ENCODE results near the gene ATP10D.
"Not testable (repeated sequence)": the region's sequence is repeated elsewhere in the genome, so short reads cannot be mapped to it uniquely, and the experiment has no call there.

ATP10D gene

DNA sequence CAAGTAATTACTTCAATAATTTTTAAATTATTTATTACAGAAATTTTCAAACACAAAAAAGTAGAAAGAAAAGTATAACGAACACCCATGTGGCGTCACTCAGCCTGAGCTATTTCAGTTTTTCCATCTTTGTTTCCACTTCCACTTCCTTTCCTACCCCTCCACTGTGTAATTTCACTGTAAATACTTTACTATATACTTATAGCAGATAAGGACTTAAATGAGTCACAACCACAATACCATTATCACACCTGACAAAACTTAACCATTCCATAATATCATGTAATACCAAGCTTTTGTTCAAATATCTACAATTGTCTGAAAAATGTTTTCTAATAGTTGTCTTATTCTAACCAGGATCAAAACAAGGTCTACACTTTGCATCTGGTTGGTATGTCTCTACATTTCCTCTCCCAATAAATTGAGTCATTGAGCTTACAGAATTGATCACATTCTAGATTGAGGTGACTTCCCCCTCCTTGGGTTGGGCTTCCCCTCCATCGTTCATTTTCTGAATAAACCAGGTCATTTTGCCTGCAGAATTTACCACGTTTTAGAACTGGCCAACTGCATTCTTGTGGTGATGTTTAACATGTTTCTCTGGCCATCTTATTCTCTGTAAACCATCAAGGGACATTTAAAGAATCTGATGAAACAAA, 48.7 kb downstream of the ATP10D start:
- no peak overlapping the region for H3K27ac Mint-ChIP-seq
- H3K9me3 Mint-ChIP-seq = peaks cover 9% of the 10 kb centered on the region
- no peaks in the 10 kb centered on the region for H3K27me3 Mint-ChIP-seq
- intact Hi-C loops (cut with micrococcal nuclease) = loop anchor here (10.0 kb wide), 1 partner anchor 769 kb away; no protein-coding TSS in a partner anchor
- H3K4me1 Mint-ChIP-seq (ENCODE audit: low read depth) = peaks cover 34% of the 10 kb centered on the region
- H3K4me3 Mint-ChIP-seq = no peak overlapping the region
- peaks cover 84% of the 10 kb centered on the region for H3K36me3 Mint-ChIP-seq (ENCODE audit: low read depth)

- Mint-ChIP-seq H3K4me1 (ENCODE audit: low read depth) (peaks cover 30% of the 10 kb centered on the region), H3K36me3 (ENCODE audit: low read depth) (peaks cover 79% of the 10 kb centered on the region), H3K9me3 (no peaks in the 10 kb centered on the region), H3K27ac (no peak overlapping the region), H3K27me3 (no peaks in the 10 kb centered on the region), H3K4me3 (no peak overlapping the region)
- intact Hi-C loops (cut with micrococcal nuclease) = loop anchor here (10.0 kb wide), 1 partner anchor 770 kb away; no protein-coding TSS in a partner anchor
Observed at GRCh38 chr4:47534772-47535171, 49.7 kb downstream of the ATP10D start.

GRCh38 chr4:47535567-47536147, 50.6 kb downstream of the ATP10D start:
- Mint-ChIP-seq H3K27me3 (no peaks in the 10 kb centered on the region), H3K36me3 (ENCODE audit: low read depth) (peaks cover 75% of the 10 kb centered on the region), H3K27ac (no peak overlapping the region), H3K4me3 (no peak overlapping the region), H3K9me3 (no peaks in the 10 kb centered on the region), H3K4me1 (ENCODE audit: low read depth) (peaks cover 23% of the 10 kb centered on the region)
- intact Hi-C loops (cut with micrococcal nuclease) = loop anchor here (10.0 kb wide), 1 partner anchor 771 kb away; no protein-coding TSS in a partner anchor

- no peak overlapping the region for H3K27ac Mint-ChIP-seq
- peaks cover 11% of the 10 kb centered on the region for H3K4me1 Mint-ChIP-seq (ENCODE audit: low read depth)
- intact Hi-C loops (cut with micrococcal nuclease) = loop anchor here (10.0 kb wide), 1 partner anchor 772 kb away; no protein-coding TSS in a partner anchor
- H3K27me3 Mint-ChIP-seq = no peaks in the 10 kb centered on the region
- H3K4me3 Mint-ChIP-seq = no peak overlapping the region
- no peaks in the 10 kb centered on the region for H3K9me3 Mint-ChIP-seq
- H3K36me3 Mint-ChIP-seq (ENCODE audit: low read depth) = peaks cover 81% of the 10 kb centered on the region
Observed at GRCh38 chr4:47536966-47537365, 51.9 kb downstream of the ATP10D start.

GRCh38 chr4:47538111-47538824, 53.2 kb downstream of the ATP10D start:
- no peaks in the 10 kb centered on the region for H3K4me1 Mint-ChIP-seq (ENCODE audit: low read depth)
- H3K4me3 Mint-ChIP-seq = no peak overlapping the region
- peaks cover 76% of the 10 kb centered on the region for H3K36me3 Mint-ChIP-seq (ENCODE audit: low read depth)
- intact Hi-C loops (cut with micrococcal nuclease) = loop anchor here (10.0 kb wide), 1 partner anchor 773 kb away; no protein-coding TSS in a partner anchor
- H3K27me3 Mint-ChIP-seq = no peaks in the 10 kb centered on the region
- no peaks in the 10 kb centered on the region for H3K9me3 Mint-ChIP-seq
- H3K27ac Mint-ChIP-seq = no peak overlapping the region

DNA sequence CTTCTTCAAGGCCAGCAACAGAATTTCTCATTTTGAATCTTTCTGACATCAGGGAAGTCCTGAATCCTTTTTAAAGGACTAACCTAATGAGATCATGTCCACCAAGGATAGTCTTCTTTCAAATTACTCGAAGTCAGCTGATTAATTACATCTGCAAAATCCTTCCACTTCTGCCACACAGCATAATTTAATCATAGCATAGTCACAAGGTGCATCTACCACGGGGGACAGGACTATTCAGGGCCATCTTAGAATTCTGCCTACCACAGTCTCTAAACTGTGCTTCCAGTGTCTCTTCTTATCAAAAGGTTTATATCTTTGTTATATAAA, 53.7 kb downstream of the ATP10D start:
- Mint-ChIP-seq H3K36me3 (ENCODE audit: low read depth) (peaks cover 72% of the 10 kb centered on the region), H3K27ac (no peak overlapping the region)
- intact Hi-C loops (cut with micrococcal nuclease) = loop anchor here (10.0 kb wide), 1 partner anchor 774 kb away; no protein-coding TSS in a partner anchor

GRCh38 chr4:47542640-47543039, 57.6 kb downstream of the ATP10D start:
- H3K27me3 Mint-ChIP-seq; H3K27ac Mint-ChIP-seq; intact Hi-C loops (cut with micrococcal nuclease); H3K9me3 Mint-ChIP-seq; H3K4me3 Mint-ChIP-seq; H3K4me1 Mint-ChIP-seq (ENCODE audit: low read depth): not testable (repeated sequence)
- peaks cover 66% of the 10 kb centered on the region for H3K36me3 Mint-ChIP-seq (ENCODE audit: low read depth)

More for the DNA sequence above, 53.7 kb downstream of the ATP10D start:
- no peaks in the 10 kb centered on the region for H3K4me1 Mint-ChIP-seq (ENCODE audit: low read depth)
- H3K4me3 Mint-ChIP-seq = no peak overlapping the region
- H3K27me3 Mint-ChIP-seq = no peaks in the 10 kb centered on the region
- H3K9me3 Mint-ChIP-seq = no peaks in the 10 kb centered on the region

- no peaks in the 10 kb centered on the region for H3K27me3 Mint-ChIP-seq
- no peaks in the 10 kb centered on the region for H3K4me1 Mint-ChIP-seq (ENCODE audit: low read depth)
- H3K27ac Mint-ChIP-seq = no peak overlapping the region
- H3K9me3 Mint-ChIP-seq = no peaks in the 10 kb centered on the region
- intact Hi-C loops (cut with micrococcal nuclease) = no loop called here
- peaks cover 66% of the 10 kb centered on the region for H3K36me3 Mint-ChIP-seq (ENCODE audit: low read depth)
- H3K4me3 Mint-ChIP-seq = no peak overlapping the region
Observed at GRCh38 chr4:47543331-47543730, 58.3 kb downstream of the ATP10D start.

- H3K4me3 Mint-ChIP-seq; H3K4me1 Mint-ChIP-seq (ENCODE audit: low read depth); H3K9me3 Mint-ChIP-seq; intact Hi-C loops (cut with micrococcal nuclease); H3K27ac Mint-ChIP-seq; H3K27me3 Mint-ChIP-seq: not testable (repeated sequence)
- H3K36me3 Mint-ChIP-seq (ENCODE audit: low read depth) = peaks cover 89% of the 10 kb centered on the region
Observed at GRCh38 chr4:47550357-47550756, 65.3 kb downstream of the ATP10D start.

GRCh38 chr4:47550899-47551548, 65.9 kb downstream of the ATP10D start:
- no peaks in the 10 kb centered on the region for H3K9me3 Mint-ChIP-seq
- no peaks in the 10 kb centered on the region for H3K27me3 Mint-ChIP-seq
- peaks cover 89% of the 10 kb centered on the region for H3K36me3 Mint-ChIP-seq (ENCODE audit: low read depth)
- no peak overlapping the region for H3K27ac Mint-ChIP-seq
- no peaks in the 10 kb centered on the region for H3K4me1 Mint-ChIP-seq (ENCODE audit: low read depth)
- intact Hi-C loops (cut with micrococcal nuclease) = no loop called here
- no peak overlapping the region for H3K4me3 Mint-ChIP-seq

- no peak overlapping the region for H3K27ac Mint-ChIP-seq
Observed at GRCh38 chr4:47551682-47552081, 66.6 kb downstream of the ATP10D start.

DNA sequence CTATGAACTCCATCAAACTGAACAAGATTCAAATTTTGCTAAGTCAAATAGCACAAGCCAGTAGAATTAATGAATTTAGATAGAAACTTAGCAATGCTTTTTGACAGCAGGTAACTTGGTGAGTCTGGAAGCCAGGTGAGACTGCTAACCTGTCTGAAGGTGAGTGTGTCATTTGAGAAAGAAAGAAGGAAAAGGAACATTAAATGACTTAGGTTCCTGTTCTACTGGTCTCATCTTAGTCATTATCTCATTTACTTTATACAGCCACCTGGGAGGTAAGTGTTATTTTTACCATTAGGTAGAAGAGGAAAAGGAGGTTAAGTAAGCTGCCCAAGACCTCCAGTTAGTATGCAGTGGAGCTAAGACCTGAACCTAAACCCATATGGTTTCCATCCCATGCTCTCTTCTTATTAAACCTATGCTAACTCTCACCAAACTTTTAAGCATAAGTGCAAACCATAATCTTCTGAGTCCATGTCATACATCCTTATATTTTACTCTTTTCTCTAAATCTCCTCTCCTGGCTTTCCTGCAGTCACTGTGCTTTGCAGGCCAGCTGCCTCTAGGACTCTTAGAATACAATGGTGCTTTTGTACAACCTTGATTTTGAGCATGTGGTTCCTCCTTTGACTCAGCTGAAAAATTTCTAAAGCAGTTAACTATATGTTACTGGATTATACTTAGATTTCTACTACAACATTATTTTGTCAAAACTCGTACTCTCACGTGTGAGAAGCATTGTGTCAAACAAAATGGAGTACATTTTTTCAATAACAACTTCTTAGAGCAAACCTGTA, 68.5 kb downstream of the ATP10D start:
- Mint-ChIP-seq H3K36me3 (ENCODE audit: low read depth) (peaks cover 79% of the 10 kb centered on the region), H3K27ac (no peak overlapping the region), H3K27me3 (no peaks in the 10 kb centered on the region), H3K4me1 (ENCODE audit: low read depth) (no peaks in the 10 kb centered on the region), H3K4me3 (no peak overlapping the region), H3K9me3 (no peaks in the 10 kb centered on the region)
- intact Hi-C loops (cut with micrococcal nuclease) = no loop called here

More at GRCh38 chr4:47551682-47552081, 66.6 kb downstream of the ATP10D start:
- no peaks in the 10 kb centered on the region for H3K9me3 Mint-ChIP-seq
- intact Hi-C loops (cut with micrococcal nuclease) = no loop called here
- H3K4me3 Mint-ChIP-seq = no peak overlapping the region
- peaks cover 86% of the 10 kb centered on the region for H3K36me3 Mint-ChIP-seq (ENCODE audit: low read depth)
- H3K4me1 Mint-ChIP-seq (ENCODE audit: low read depth) = no peaks in the 10 kb centered on the region
- no peaks in the 10 kb centered on the region for H3K27me3 Mint-ChIP-seq

DNA sequence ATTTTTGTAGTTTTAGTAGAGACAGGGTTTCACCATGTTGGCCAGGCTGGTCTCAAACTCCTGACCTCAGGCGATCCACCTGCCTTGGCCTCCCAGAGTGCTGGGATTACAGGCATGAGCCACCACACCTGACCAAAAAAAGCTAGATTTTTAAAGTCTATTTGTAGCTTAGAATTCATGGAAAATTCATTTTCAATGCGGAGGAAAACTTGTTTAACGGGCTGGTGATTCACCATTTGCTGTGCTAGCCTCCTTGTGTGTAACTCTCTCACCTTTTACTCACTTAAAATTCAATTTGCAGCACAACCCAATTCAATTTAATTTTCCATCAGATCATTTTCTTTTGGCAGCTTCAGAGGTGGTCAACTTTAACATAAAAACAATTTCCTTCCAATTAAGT, 70.8 kb downstream of the ATP10D start:
- H3K4me3 Mint-ChIP-seq; intact Hi-C loops (cut with micrococcal nuclease); H3K27me3 Mint-ChIP-seq; H3K9me3 Mint-ChIP-seq; H3K27ac Mint-ChIP-seq; H3K4me1 Mint-ChIP-seq (ENCODE audit: low read depth): not testable (repeated sequence)
- H3K36me3 Mint-ChIP-seq (ENCODE audit: low read depth) = peaks cover 73% of the 10 kb centered on the region
